Subcutaneous adipose tissue (tissue), 4 donors: Measurements from ENCODE around the gene EEIG1. TPM values are rescaled to one million over a fixed set of nuclear protein-coding genes. Genes with fewer than 3 reads are reported as not detected.

Experiments used
- CTCF ChIP-seq: fragments of 450-650 bp; IDR thresholded peaks from one replicate; pipeline ENCODE4 v1.5.1; 2016; ENCODE audit warnings: low read depth, mild to moderate bottlenecking, control low read depth, antibody characterized with exemption, moderate library complexity
- total RNA-seq, 4 donors: library from RNA; depleted of rRNA; stranded (reverse); fragments of >200 nt; gene quantifications; one replicate each; pipeline ENCODE4 v1.1.0, GENCODE V29; 2016

Gene EEIG1
- total RNA-seq, 4 donors from 2014 or later, result 4.8 to 21.2 (median 8.1) TPM

- no peak for TF ChIP-seq CTCF
Measured at GRCh38 chr9:128006332-128006996, 25.7 kb upstream of the EEIG1 start.

GRCh38 chr9:128005923-128006322 lies 25.1 kb upstream of the EEIG1 start:
- TF ChIP-seq CTCF, result no peak

- no peak for TF ChIP-seq CTCF
Measured at GRCh38 chr9:128003966-128004604, 23.3 kb upstream of the EEIG1 start.

GRCh38 chr9:128002959-128003358 lies 22.2 kb upstream of the EEIG1 start:
- no peak for TF ChIP-seq CTCF

GRCh38 chr9:128001779-128002298 lies 21.1 kb upstream of the EEIG1 start:
- no peak for TF ChIP-seq CTCF

- no peak for TF ChIP-seq CTCF
Measured at GRCh38 chr9:128001151-128001778, 20.5 kb upstream of the EEIG1 start.

GRCh38 chr9:127999461-127999860 lies 18.7 kb upstream of the EEIG1 start:
- no peak for TF ChIP-seq CTCF
